HG03139 (cell line): Measurements from ENCODE around the gene CRNKL1.

Experiments
- ATAC-seq: cut with Tn5 transposase; IDR thresholded peaks from one replicate; pipeline ENCODE4 v1.9.1; 2021; ENCODE audit not compliant: unreplicated experiment

The CRNKL1 gene

DNA sequence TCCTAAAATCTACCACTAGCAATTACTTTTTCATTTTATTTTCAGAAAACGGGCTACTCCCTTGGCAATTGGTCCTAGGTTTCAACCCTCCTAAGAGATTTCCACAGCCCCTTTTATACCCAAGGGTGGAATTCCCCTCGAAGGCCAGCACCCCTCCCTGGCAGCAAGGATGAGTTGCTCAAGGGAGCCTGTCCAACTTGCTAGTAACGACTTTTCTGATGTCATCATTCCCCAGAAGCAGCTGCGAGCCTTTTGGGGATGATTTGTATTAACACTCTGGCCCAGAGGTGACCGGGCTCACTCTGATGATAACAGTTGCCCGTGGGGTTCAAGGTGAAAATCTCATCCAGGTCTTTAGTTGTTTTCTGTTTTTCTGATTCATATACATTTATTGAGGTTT is 65.8 kb downstream of the CRNKL1 start:
- no peak for ATAC-seq
